ENCODE measurements around the gene ATG7. TPM values are rescaled to one million over a fixed set of nuclear protein-coding genes. Genes with fewer than 3 reads are reported as not detected.

ATG7 gene
- total and polyA plus RNA-seq, 10 of the 15 experiments (the other 5 are each of a cell fraction or from before 2014, with no cell fraction given), result 13.5 to 49.5 (median 26.4) TPM

GRCh38 chr3:11560746-11561145 lies 288.5 kb downstream of the ATG7 start:
- Histone ChIP-seq H3K36me3 (ENCODE audit: control insufficient read depth in 2 of 2, insufficient read depth in 2 of 2, low read length in 1 of 2) (peaks cover 13 to 35% of the 10 kb centered on the region in 2 experiments), H3K4me3 (no peak overlapping the region), H2AFZ (ENCODE audit: control insufficient read depth, low read depth, low read length) (no peak overlapping the region), H3K27me3 (replicated peaks in 1 of 2; ENCODE audit: control insufficient read depth in 2 of 2, insufficient read depth in 2 of 2, low read length in 1 of 2) (no peaks in the 10 kb centered on the region), H3K27ac (ENCODE audit: control insufficient read depth, insufficient read depth) (no peak overlapping the region), H3K4me1 (ENCODE audit: control insufficient read depth, insufficient read depth, low read length) (no peaks in the 10 kb centered on the region), H3K4me2 (ENCODE audit: control insufficient read depth, insufficient read depth) (no peak overlapping the region), H3K9me3 (replicated peaks; ENCODE audit: control insufficient read depth, insufficient read depth, low read length) (no peaks in the 10 kb centered on the region), H3K9ac (ENCODE audit: control insufficient read depth, insufficient read depth, low read length) (no peak overlapping the region), H3K79me2 (ENCODE audit: control insufficient read depth, insufficient read depth, low read length) (no peaks in the 10 kb centered on the region; the same call in 1 of the 2 replicates), H4K20me1 (ENCODE audit: control insufficient read depth, insufficient read depth) (no peaks in the 10 kb centered on the region; the same call in 1 of the 2 replicates)
- RAD21 ChIA-PET (ENCODE audit: unreplicated experiment), result no interaction called here
- CTCF ChIA-PET, result no interaction called here
- in situ Hi-C loops (cut with MboI) (no loop called here), intact Hi-C loops (cut with micrococcal nuclease; ENCODE audit: unreplicated experiment) (no loop called here)
- no TSS peak for BruUV-seq (replicated peaks)
- SMC1A ChIA-PET (ENCODE audit: uncharacterized antibody, unreplicated experiment), result no interaction called here
- TF ChIP-seq CTCF (IDR thresholded peaks at IDR 0.05 in 2 of 3, conservative IDR thresholded peaks at IDR 0.05 in 1 of 3; ENCODE audit: control insufficient read depth in 2 of 3, extremely low read depth in 1 of 3, insufficient read depth in 1 of 3, low read depth in 3 of 3, low read length in 3 of 3) (no peak), ZBTB40 (IDR thresholded peaks at IDR 0.05; ENCODE audit: borderline replicate concordance) (no peak), NKRF (conservative IDR thresholded peaks at IDR 0.05) (no peak), RBBP5 (conservative IDR thresholded peaks at IDR 0.05) (no peak), RELA (IDR thresholded peaks at IDR 0.05; ENCODE audit: borderline replicate concordance, partially characterized antibody) (no peak), TCF3 (IDR thresholded peaks at IDR 0.05; ENCODE audit: borderline replicate concordance, insufficient read depth, low read depth, low read length) (no peak)
- ATAC-seq (no peak), FAIRE-seq (no peak), DNase-seq (ENCODE audit: low read depth, low spot score) (no peak)
- WGBS (ENCODE audit: insufficient coverage, insufficient replicate concordance, low lambda C conversion rate, missing lambda C conversion rate), result 97% methylated on average over 11 of the region's 12 CpGs
- POLR2A ChIA-PET, result no interaction called here
